HG03039 (cell line): ENCODE results near the gene ASRGL1.

Experiments used
- ATAC-seq: cut with Tn5 transposase; IDR thresholded peaks from one replicate; pipeline ENCODE4 v1.9.1; 2021; ENCODE audit warnings: mild to moderate bottlenecking, moderate library complexity; ENCODE audit not compliant: unreplicated experiment

ASRGL1 gene

GRCh38 chr11:62411524-62411923, 74.3 kb downstream of the ASRGL1 start:
- no peak for ATAC-seq

GRCh38 chr11:62413060-62413696, 75.9 kb downstream of the ASRGL1 start:
- ATAC-seq: no peak

GRCh38 chr11:62416596-62416995, 79.3 kb downstream of the ASRGL1 start:
- ATAC-seq: no peak

- no peak for ATAC-seq
These were observed 80.9 kb downstream of the ASRGL1 start for GRCh38 chr11:62418136-62418535.

GRCh38 chr11:62418733-62419132, 81.5 kb downstream of the ASRGL1 start, which contains the start of gene SCGB1A1:
SCGB1A1 (plus strand) TSS chr11:62419033; CDS start chr11:62419096, 63 bp downstream.
- ATAC-seq: no peak

GRCh38 chr11:62419314-62419929, 82.2 kb downstream of the ASRGL1 start:
- no peak for ATAC-seq

GRCh38 chr11:62419943-62420342, 82.7 kb downstream of the ASRGL1 start:
- ATAC-seq: no peak

GRCh38 chr11:62420882-62421281, 83.6 kb downstream of the ASRGL1 start:
- no peak for ATAC-seq

- no peak for ATAC-seq
These were observed 84.7 kb downstream of the ASRGL1 start for GRCh38 chr11:62421996-62422395.

- no peak for ATAC-seq
These were observed 85.8 kb downstream of the ASRGL1 start for GRCh38 chr11:62423012-62423411.

- ATAC-seq: no peak
These were observed 90.5 kb downstream of the ASRGL1 start for GRCh38 chr11:62427630-62428233.

GRCh38 chr11:62428871-62429560, 91.8 kb downstream of the ASRGL1 start:
- no peak for ATAC-seq

GRCh38 chr11:62430425-62430824, 93.2 kb downstream of the ASRGL1 start:
- ATAC-seq: no peak

GRCh38 chr11:62431171-62431901, 94.1 kb downstream of the ASRGL1 start:
- no peak for ATAC-seq

GRCh38 chr11:62432695-62433094, 95.4 kb downstream of the ASRGL1 start:
- no peak for ATAC-seq

GRCh38 chr11:62433141-62433903, 96.1 kb downstream of the ASRGL1 start:
- no peak for ATAC-seq

GRCh38 chr11:62433904-62434276, 96.6 kb downstream of the ASRGL1 start:
- ATAC-seq: no peak

- ATAC-seq: no peak
These were observed 98.8 kb downstream of the ASRGL1 start for GRCh38 chr11:62435846-62436660.

GRCh38 chr11:62437616-62438015, 100.4 kb downstream of the ASRGL1 start:
- ATAC-seq: no peak
